NCI-H1436 treated with DMSO at 0.1 percent for 48 hours (cell line): ENCODE results near the gene FOXC2.

Source experiments
- DNase-seq: peaks from one replicate; lab custom pipeline; 2025; lab: John Stamatoyannopoulos, UW

Gene FOXC2

GRCh38 chr16:86556576-86556975 is 10.1 kb upstream of the FOXC2 start:
- DNase-seq, result no peak

DNA sequence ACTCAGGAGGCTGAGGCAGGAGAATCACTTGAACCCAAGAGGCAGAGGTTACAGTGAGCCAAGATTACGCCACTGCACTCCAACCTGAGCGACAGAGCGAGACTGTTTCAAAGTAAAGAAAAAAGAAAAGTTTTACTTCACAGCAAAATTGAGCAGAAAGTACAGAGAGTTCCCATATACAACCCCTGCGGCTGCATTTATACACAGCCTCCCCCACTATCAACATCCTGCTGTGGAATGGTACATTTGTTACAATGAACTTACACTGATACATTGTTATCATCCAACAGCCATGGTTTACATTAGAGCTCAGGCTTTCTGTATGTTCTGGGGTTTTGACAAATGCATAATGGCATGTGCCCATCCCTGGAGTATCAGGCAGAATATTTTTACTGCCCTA is 9.0 kb upstream of the FOXC2 start:
- DNase-seq, result no peak

DNA sequence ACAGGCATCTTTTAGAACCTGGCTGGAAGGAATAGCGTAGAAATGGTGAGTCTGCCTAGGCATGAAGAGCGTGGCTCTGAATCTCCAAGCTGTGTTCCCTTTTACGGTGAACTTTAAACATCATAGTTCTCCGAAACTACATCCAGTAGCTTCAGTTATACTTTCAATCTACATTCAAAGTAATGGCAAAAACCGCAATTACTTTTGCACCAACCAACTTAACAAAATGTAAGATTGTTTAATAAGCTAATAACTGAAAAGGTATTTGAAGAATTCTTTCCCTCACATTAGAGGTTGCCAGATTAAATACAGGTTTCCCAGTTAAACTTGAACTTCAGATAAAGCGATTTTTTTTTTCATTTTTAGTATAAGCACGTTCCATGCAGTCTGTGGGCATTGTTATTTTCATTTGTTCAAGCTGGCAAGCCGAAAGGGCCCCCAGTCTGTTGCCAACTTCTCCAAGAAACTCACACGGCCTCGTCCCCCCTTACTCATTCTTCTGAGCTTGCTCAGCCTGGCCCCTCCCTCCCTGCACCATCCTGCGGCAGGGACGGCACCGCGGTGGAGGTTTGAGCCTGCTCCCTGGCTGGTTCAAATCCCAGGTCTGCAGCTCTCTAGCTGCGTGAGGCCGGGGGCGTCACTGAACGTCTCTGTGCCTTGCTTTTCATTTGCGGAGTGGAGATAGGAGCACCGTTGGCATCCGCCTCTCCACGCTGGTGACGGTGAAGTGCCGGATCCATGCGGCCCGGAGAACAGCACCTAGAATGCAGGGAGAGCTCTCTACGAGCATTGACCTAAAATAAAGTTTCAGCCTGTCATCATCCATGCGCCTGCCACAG is 8.1 kb upstream of the FOXC2 start:
- DNase-seq, result no peak

DNA sequence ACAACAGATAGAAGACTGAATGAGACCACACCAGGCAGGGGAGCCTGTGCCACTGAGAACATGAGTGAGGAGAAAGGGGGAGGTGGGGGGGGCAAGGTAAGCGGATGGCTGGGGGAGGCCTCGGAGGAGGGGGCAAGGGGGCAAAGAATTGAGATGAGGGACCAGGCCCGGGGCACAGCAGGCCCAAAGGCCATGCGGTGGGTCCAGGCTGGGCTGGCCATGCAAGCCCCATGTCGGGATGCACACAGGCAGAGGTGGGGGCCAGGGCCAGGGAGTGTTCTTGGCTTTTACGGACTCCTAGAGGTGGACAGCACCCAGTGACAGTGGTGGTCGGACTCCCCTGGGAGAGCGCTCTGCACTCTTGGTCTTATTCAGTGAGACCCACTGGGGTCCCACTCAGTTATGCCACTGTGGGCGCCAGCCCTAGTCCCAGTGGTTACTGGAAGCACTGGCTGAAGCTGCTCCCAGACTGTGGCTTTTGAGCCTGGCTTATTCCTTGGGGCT is 6.8 kb upstream of the FOXC2 start:
- DNase-seq, result no peak

- no peak for DNase-seq
These were observed 4.3 kb upstream of the FOXC2 start for GRCh38 chr16:86562356-86562755.

DNA sequence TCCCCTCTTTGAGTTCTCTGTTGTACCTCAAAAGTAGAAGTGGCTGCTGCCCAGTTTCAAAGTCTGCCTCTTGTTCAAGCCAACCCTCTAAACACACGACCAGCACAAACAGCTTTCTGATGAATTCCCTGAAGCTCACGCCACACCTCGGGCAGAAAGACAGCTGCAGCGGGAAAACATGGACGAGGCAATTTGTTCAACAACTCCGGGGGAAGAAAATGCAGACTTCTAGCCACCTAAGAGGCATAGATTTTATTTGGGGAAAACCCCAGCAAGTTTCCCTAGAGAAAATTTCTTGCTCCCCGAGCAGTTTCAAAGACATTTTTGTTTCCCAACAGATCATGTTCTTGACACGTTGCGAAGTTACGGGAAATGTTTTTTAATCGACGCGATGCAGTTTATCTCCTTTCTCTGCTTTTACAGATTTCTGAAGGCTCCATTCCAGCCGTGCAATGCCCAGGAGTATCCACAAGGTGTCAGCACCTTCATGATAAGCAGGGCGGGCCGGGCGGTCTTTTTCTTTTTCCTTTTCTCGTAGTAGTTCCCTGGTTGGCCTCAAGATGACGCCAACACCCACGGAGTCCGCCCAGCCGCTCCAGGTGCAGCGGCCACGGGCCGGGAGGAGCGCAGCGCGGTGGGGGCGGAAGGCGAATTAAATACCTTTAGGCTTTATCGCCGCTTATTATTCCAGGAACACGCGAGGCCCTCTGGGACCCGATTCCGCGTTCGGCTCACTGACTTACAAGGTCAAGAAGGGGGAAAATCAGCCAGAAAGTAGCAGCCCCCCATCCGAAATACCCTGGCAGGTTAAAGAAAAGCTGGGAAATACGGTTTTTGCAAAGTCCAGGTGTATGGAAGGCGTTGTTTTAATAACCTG is 2.9 kb upstream of the FOXC2 start:
- peak; percentile 44 for DNase-seq

DNA sequence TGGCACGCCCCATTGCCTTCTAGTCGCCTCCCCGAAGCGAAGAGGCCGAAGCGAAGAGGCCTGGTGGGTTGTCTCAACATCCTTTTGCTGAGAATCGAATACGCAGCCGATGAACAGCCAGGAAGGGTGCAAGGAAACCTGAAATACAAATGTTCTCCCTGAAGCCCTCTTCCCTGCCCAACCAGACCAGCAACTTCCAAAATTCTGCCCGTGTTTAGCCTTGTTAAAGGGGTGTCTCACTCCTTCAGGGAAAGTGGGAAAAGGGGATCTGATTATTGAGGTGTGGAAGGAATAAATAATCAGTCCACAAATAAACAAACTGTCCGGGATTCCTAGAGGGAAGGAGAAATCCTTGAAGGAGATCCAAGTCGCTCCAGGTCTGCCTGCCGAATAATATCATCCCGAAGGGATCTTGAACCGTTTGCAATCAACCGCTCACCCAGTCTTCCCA is 1.4 kb upstream of the FOXC2 start:
- no peak for DNase-seq

- no peak for DNase-seq
These were observed 751 bp upstream of the FOXC2 start for GRCh38 chr16:86565644-86566511.

- no peak for DNase-seq
These were observed 504 bp downstream of the FOXC2 start for GRCh38 chr16:86566966-86567700.

DNA sequence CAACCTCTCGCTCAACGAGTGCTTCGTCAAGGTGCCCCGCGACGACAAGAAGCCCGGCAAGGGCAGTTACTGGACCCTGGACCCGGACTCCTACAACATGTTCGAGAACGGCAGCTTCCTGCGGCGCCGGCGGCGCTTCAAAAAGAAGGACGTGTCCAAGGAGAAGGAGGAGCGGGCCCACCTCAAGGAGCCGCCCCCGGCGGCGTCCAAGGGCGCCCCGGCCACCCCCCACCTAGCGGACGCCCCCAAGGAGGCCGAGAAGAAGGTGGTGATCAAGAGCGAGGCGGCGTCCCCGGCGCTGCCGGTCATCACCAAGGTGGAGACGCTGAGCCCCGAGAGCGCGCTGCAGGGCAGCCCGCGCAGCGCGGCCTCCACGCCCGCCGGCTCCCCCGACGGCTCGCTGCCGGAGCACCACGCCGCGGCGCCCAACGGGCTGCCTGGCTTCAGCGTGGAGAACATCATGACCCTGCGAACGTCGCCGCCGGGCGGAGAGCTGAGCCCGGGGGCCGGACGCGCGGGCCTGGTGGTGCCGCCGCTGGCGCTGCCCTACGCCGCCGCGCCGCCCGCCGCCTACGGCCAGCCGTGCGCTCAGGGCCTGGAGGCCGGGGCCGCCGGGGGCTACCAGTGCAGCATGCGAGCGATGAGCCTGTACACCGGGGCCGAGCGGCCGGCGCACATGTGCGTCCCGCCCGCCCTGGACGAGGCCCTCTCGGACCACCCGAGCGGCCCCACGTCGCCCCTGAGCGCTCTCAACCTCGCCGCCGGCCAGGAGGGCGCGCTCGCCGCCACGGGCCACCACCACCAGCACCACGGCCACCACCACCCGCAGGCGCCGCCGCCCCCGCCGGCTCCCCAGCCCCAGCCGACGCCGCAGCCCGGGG is 1.3 kb downstream of the FOXC2 start:
- DNase-seq, result no peak

GRCh38 chr16:86568677-86569623 is 2.3 kb downstream of the FOXC2 start:
- DNase-seq, result no peak

GRCh38 chr16:86569701-86570447 is 3.2 kb downstream of the FOXC2 start:
- no peak for DNase-seq

- no peak for DNase-seq
These were observed 4.2 kb downstream of the FOXC2 start for GRCh38 chr16:86570558-86571529.

- DNase-seq, result no peak
These were observed 4.9 kb downstream of the FOXC2 start for GRCh38 chr16:86571530-86571915.

GRCh38 chr16:86572041-86572521 is 5.5 kb downstream of the FOXC2 start:
- no peak for DNase-seq

GRCh38 chr16:86572606-86573005 is 6.0 kb downstream of the FOXC2 start:
- DNase-seq, result no peak

DNA sequence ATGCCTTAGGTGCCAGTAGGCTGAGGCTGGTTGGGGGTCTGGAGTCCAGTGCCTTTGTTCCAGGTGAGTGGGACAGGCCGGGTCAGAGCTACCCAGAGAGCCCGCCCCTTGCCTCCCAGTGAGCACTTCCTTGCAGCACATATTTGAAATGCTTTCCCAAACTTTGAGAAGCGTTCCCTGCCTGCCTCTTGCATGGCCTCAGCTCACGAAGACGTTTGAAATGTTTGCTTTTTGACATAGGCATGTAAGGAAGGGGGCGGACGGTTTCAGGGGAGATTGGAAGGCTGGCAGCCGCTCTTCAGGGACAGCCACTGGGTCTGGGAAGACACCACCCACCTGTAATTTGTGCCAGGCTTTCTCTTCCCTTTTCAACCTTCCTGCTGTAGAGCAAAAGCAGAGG is 6.6 kb downstream of the FOXC2 start:
- no peak for DNase-seq
